ENCODE data around the gene TYK2.
"Not testable (repeated sequence)": the region's sequence is repeated elsewhere in the genome, so short reads cannot be mapped to it uniquely, and the experiment has no call there.

Gene TYK2

GRCh38 chr19:10411224-10411623 lies 30.9 kb upstream of the TYK2 start:
- in situ Hi-C loops (cut with HindIII; ENCODE audit: low pct_ligation_motif_present, low pct_unique_long_range_greater_than_20kb, low sequenced_read_pairs); DNase-seq: not testable (repeated sequence)

GRCh38 chr19:10408511-10409283 lies 28.3 kb upstream of the TYK2 start:
- DNase-seq = no peak
- in situ Hi-C loops (cut with HindIII; ENCODE audit: low pct_ligation_motif_present, low pct_unique_long_range_greater_than_20kb, low sequenced_read_pairs) = no loop called here

DNA sequence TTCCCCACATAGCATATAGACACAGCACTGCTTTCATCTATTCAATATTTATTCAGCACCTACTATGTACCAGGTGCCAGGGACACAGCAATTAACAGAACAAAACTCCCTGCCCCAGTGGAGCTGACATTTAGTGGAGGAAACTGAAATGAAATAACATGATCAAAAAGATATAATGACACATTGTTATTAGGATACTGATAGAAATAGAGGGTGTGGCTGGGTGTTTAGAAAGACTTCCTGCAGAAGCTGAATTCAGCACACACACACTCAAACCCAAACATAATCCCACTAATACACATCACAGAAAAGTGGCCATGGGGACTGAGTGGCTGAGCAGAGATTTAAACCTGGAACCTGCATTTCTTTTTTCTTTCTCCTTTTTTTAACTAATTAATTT lies 26.7 kb upstream of the TYK2 start:
- no peak for DNase-seq
- in situ Hi-C loops (cut with HindIII; ENCODE audit: low pct_ligation_motif_present, low pct_unique_long_range_greater_than_20kb, low sequenced_read_pairs) = no loop called here

DNA sequence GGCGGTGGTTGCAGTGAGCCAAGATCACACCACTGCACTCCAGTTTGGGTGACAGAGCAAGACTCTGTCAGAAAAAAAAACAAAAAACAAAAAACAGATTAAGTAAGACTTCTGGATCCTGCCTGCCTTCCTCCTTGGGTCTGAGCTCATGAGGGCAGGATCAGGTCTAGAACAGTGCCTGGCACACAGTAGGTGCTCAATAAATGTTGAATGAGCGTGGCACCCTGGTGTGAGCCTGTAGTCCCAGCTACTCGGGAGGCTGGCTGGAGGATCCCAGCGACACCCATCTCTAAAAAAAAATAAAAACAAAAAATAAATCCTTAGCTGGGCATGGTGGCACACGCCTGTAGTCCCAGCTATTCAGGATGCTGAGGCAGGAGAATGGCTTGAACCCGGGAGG lies 25.8 kb upstream of the TYK2 start:
- in situ Hi-C loops (cut with HindIII; ENCODE audit: low pct_ligation_motif_present, low pct_unique_long_range_greater_than_20kb, low sequenced_read_pairs) = no loop called here
- no peak for DNase-seq

- in situ Hi-C loops (cut with HindIII; ENCODE audit: low pct_ligation_motif_present, low pct_unique_long_range_greater_than_20kb, low sequenced_read_pairs) = no loop called here
- DNase-seq = no peak
Measured at GRCh38 chr19:10404888-10405820, 24.8 kb upstream of the TYK2 start.

GRCh38 chr19:10403137-10404021 lies 23.0 kb upstream of the TYK2 start, which contains the start of gene CDC37:
Gene CDC37 (minus strand): TSS chr19:10403542. CDS start chr19:10403479, 63 bp downstream.
- peak; percentile 95 for DNase-seq

DNA sequence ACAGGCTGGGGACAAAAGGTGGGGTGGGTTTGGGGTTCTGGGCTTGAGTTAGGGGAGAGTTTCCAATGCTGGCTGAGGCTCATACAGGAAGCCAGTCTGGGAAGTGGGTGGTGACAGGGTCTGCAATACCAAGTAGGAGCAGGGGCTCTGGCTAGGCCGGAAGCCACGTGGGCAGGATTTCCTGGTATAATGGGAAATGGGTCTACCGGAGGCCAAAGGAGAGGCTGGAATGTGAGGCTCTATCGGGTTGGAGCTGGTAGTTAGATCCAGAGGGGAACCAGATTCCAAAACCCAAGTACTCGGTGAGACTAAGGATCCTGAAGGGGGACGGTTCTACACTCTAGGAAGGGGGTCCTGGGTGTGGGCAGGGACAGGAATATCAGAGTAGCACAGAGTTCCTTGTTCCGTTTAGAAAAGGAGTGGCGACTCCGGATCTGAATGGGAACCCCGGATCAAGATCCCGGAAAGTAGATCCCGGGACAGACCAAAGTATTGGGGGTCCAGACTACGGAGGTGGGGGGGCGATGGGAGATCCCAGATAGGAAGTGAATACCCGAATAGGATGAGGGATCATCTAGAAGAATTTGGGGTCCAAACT lies 22.2 kb upstream of the TYK2 start:
- in situ Hi-C loops (cut with HindIII; ENCODE audit: low pct_ligation_motif_present, low pct_unique_long_range_greater_than_20kb, low sequenced_read_pairs) = no loop called here
- peak; percentile 53 for DNase-seq

More at GRCh38 chr19:10403137-10404021, 23.0 kb upstream of the TYK2 start, which contains the start of gene CDC37:
- in situ Hi-C loops (cut with HindIII; ENCODE audit: low pct_ligation_motif_present, low pct_unique_long_range_greater_than_20kb, low sequenced_read_pairs) = no loop called here

DNA sequence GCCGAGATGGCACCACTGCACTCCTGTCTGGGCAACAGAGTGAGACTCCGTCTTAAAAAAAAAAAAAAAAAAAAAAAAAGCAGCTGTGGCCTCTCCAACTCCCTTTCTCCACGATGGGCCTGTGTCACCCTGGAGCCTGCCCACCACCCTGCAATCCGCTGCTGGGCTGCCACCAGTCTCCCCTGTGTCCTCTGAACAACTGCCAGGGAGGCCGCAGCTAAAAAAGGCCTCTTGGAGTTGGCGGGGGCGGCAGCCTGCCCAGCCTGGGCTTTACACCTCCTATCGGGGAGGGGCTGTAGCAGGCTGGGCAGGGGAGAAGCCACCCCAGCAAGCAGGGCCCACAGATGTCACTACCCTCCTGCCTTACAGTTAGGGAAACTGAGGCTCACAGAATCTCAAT lies 19.5 kb upstream of the TYK2 start:
- in situ Hi-C loops (cut with HindIII; ENCODE audit: low pct_ligation_motif_present, low pct_unique_long_range_greater_than_20kb, low sequenced_read_pairs) = no loop called here
- no peak for DNase-seq

GRCh38 chr19:10399340-10399739 lies 19.0 kb upstream of the TYK2 start:
- in situ Hi-C loops (cut with HindIII; ENCODE audit: low pct_ligation_motif_present, low pct_unique_long_range_greater_than_20kb, low sequenced_read_pairs); DNase-seq: not testable (repeated sequence)

GRCh38 chr19:10398819-10399218 lies 18.4 kb upstream of the TYK2 start:
- no peak for DNase-seq
- in situ Hi-C loops (cut with HindIII; ENCODE audit: low pct_ligation_motif_present, low pct_unique_long_range_greater_than_20kb, low sequenced_read_pairs) = no loop called here

- DNase-seq = no peak
- in situ Hi-C loops (cut with HindIII; ENCODE audit: low pct_ligation_motif_present, low pct_unique_long_range_greater_than_20kb, low sequenced_read_pairs) = no loop called here
Measured at GRCh38 chr19:10395917-10396316, 15.5 kb upstream of the TYK2 start.

DNA sequence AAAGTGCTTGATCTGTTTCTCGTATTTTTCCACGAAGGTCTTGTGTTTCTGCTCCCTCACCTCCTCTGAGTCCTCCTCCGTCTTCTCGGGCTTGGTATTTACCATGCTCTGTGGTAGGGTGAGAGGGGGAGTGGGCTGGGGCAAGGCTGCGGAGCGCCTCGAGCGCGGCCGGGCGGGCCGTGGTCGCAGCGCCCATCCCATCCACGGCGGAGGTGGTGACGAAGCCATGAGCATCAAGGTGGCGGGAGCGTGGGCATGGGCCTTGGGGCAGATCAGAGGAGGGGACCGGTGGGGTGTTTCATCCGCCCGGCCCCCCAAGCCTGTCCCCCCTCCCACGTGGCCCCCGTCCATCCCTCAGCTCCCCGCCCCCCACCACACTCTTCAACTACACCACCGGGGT lies 15.1 kb upstream of the TYK2 start:
- in situ Hi-C loops (cut with HindIII; ENCODE audit: low pct_ligation_motif_present, low pct_unique_long_range_greater_than_20kb, low sequenced_read_pairs) = no loop called here
- no peak for DNase-seq

- in situ Hi-C loops (cut with HindIII; ENCODE audit: low pct_ligation_motif_present, low pct_unique_long_range_greater_than_20kb, low sequenced_read_pairs) = no loop called here
- no peak for DNase-seq
Measured at GRCh38 chr19:10395003-10395402, 14.6 kb upstream of the TYK2 start.

- DNase-seq = no peak
- in situ Hi-C loops (cut with HindIII; ENCODE audit: low pct_ligation_motif_present, low pct_unique_long_range_greater_than_20kb, low sequenced_read_pairs) = no loop called here
Measured at GRCh38 chr19:10393137-10393536, 12.8 kb upstream of the TYK2 start.

GRCh38 chr19:10392120-10392519 lies 11.7 kb upstream of the TYK2 start:
- no peak for DNase-seq
- in situ Hi-C loops (cut with HindIII; ENCODE audit: low pct_ligation_motif_present, low pct_unique_long_range_greater_than_20kb, low sequenced_read_pairs) = no loop called here

DNA sequence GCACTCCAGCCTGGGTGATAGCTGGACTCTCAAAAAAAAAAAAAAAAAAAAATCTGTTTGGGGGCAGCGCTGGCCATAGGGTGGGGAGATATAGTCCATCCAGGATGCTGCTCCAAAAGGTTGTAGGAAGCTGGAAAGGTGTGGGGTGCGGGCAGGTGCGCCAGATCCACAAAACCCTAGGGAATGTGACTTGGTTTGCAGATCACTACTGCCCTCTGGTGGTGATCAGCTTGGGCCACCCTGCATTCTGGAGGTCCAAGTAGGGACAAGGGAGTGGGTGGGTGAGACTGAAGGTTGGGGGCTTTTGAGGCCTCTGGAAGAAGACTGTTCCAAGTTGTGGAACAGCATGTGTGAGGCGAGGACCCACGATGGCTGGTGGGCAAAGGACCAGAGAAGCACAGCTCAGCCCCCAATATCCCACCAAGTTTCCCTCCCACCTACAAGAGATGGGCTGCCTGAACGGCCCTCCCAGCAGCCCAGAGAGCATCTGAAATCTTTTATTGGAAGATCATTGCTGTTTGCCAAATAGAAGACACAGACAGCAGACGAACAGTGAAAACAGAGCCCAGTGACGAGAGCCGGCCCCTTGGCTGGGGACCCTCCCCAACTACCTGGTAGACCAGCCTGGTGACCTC lies 10.4 kb upstream of the TYK2 start:
- peak; percentile 61 for DNase-seq
- in situ Hi-C loops (cut with HindIII; ENCODE audit: low pct_ligation_motif_present, low pct_unique_long_range_greater_than_20kb, low sequenced_read_pairs) = no loop called here

GRCh38 chr19:10389863-10390262 lies 9.5 kb upstream of the TYK2 start:
- DNase-seq = no peak
- in situ Hi-C loops (cut with HindIII; ENCODE audit: low pct_ligation_motif_present, low pct_unique_long_range_greater_than_20kb, low sequenced_read_pairs) = no loop called here

- peak; percentile 72 for DNase-seq
- in situ Hi-C loops (cut with HindIII; ENCODE audit: low pct_ligation_motif_present, low pct_unique_long_range_greater_than_20kb, low sequenced_read_pairs) = no loop called here
Measured at GRCh38 chr19:10388957-10389356, 8.6 kb upstream of the TYK2 start.

Data from ACHN (cell line).